HepG2 (cell line): ENCODE data around the gene NR2F6. TPM values are rescaled to one million over a fixed set of nuclear protein-coding genes. Genes with fewer than 3 reads are reported as not detected.

Experiments used
- DNMT3B ChIP-seq: conservative IDR thresholded peaks from 2 replicates; pipeline ENCODE4 v1.6.1; 2016; ENCODE audit warnings: missing biosample characterization, control low read depth
- ERF ChIP-seq: IDR thresholded peaks from 2 replicates; pipeline ENCODE4 v1.6.1; 2018; ENCODE audit warnings: missing biosample characterization, missing genetic modification reagents
- GABPA ChIP-seq, 2 experiments: IDR thresholded peaks; 2 replicates each; pipeline ENCODE4 v1.6.1; 2011 to 2016; ENCODE audit warnings: low read depth in 2 of 2, low read length in 1 of 2, missing biosample characterization in 1 of 2, missing genetic modification characterization in 1 of 2
- HOXA5 ChIP-seq: sonication (generic); formaldehyde crosslinking; IDR thresholded peaks from 2 replicates; pipeline ENCODE4 v1.4.0; 2020; ENCODE audit warnings: missing genetic modification reagents
- KAT7 ChIP-seq: IDR thresholded peaks from 2 replicates; pipeline ENCODE4 v1.6.1; 2018; ENCODE audit warnings: borderline replicate concordance, missing compliant biosample characterization
- MXI1 ChIP-seq: IDR thresholded peaks from 3 replicates; pipeline ENCODE4 v1.6.1; 2012; ENCODE audit warnings: low read depth, low read length, inconsistent platforms, borderline replicate concordance
- NR2C2 ChIP-seq: sonication (generic); formaldehyde crosslinking; IDR thresholded peaks from 2 replicates; pipeline ENCODE4 v1.4.0; 2020; ENCODE audit warnings: missing genetic modification reagents, mild to moderate bottlenecking, moderate library complexity, borderline replicate concordance
- REXO4 ChIP-seq: sonication (generic); formaldehyde crosslinking; IDR thresholded peaks from 2 replicates; pipeline ENCODE4 v1.8.0; 2022; ENCODE audit warnings: missing genetic modification reagents, mild to moderate bottlenecking, borderline replicate concordance
- SATB2 ChIP-seq: sonication (generic); formaldehyde crosslinking; IDR thresholded peaks from 2 replicates; pipeline ENCODE4 v1.5.0; 2020; ENCODE audit warnings: missing genetic modification reagents
- SIX1 ChIP-seq: sonication (generic); formaldehyde crosslinking; IDR thresholded peaks from 2 replicates; pipeline ENCODE4 v1.4.0; 2020; ENCODE audit warnings: missing genetic modification reagents, borderline replicate concordance
- SRY ChIP-seq: sonication (generic); formaldehyde crosslinking; IDR thresholded peaks from 2 replicates; pipeline ENCODE4 v1.8.0; 2022; ENCODE audit warnings: mild to moderate bottlenecking, missing genetic modification reagents
- TBX3 ChIP-seq: fragments of 450-650 bp; IDR thresholded peaks from 2 replicates; pipeline ENCODE4 v1.6.1; 2017; ENCODE audit warnings: antibody characterized with exemption, mild to moderate bottlenecking, inconsistent platforms, borderline replicate concordance
- TCF7L2 ChIP-seq: IDR thresholded peaks from 2 replicates; pipeline ENCODE4 v1.6.1; 2011; ENCODE audit warnings: mild to moderate bottlenecking, low read depth, low read length, moderate library complexity
- ZNF10 ChIP-seq: sonication (generic); formaldehyde crosslinking; IDR thresholded peaks from 2 replicates; pipeline ENCODE4 v1.4.0; 2020; ENCODE audit warnings: mild to moderate bottlenecking, low read depth, missing genetic modification reagents, borderline replicate concordance
- ZNF180 ChIP-seq: sonication (generic); formaldehyde crosslinking; IDR thresholded peaks from 2 replicates; pipeline ENCODE4 v1.4.0; 2020; ENCODE audit warnings: low read depth, missing genetic modification reagents, borderline replicate concordance
- ZNF274 ChIP-seq: sonication (generic); formaldehyde crosslinking; IDR thresholded peaks from 2 replicates; pipeline ENCODE4 v1.5.1; 2020; ENCODE audit warnings: mild to moderate bottlenecking, missing genetic modification reagents
- ZNF331 ChIP-seq: sonication (generic); formaldehyde crosslinking; IDR thresholded peaks from 2 replicates; pipeline ENCODE4 v1.4.0; 2020; ENCODE audit warnings: missing genetic modification reagents
- ZNF367 ChIP-seq: sonication (generic); formaldehyde crosslinking; IDR thresholded peaks from 2 replicates; pipeline ENCODE4 v1.4.0; 2020; ENCODE audit warnings: missing genetic modification reagents, borderline replicate concordance
- ZNF546 ChIP-seq: sonication (generic); formaldehyde crosslinking; conservative IDR thresholded peaks from 2 replicates; pipeline ENCODE4 v1.8.1; 2023; ENCODE audit warnings: mild to moderate bottlenecking, missing genetic modification reagents
- polyA plus RNA-seq, 8 experiments: library from polyadenylated mRNA; depleted of rRNA in 3 of 8; stranded (reverse) in 7 of 8; unstranded in 1 of 8; fragments of >200 nt; fragmentation: Illumina TruSeq in 4 of 8; extraction: Trizol in 4 of 8; gene quantifications; 2 replicates each; pipeline versions ENCODE4 v1.2.1 to v1.2.3, GENCODE V29; 2011 to 2016; ENCODE audit warnings: low read depth in 4 of 8, missing spikeins in 1 of 8, mixed read lengths in 1 of 8; ENCODE audit not compliant: insufficient read depth in 1 of 8
- total RNA-seq, 5 experiments: library from RNA; depleted of rRNA; stranded (reverse); fragments of >200 nt; fragmentation: Illumina TruSeq; extraction: Trizol; gene quantifications; 2 replicates each; pipeline ENCODE4 v1.2.3, GENCODE V29; 2016; ENCODE audit warnings: low read depth in 1 of 5
- TF ChIP-seq, protein P1 (sequence below): IDR thresholded peaks from 2 replicates; pipeline ENCODE4 v1.6.1; 2016; ENCODE audit warnings: missing genetic modification reagents, missing compliant biosample characterization
- TF ChIP-seq, protein P2 (sequence below): sonication (generic); formaldehyde crosslinking; IDR thresholded peaks from 2 replicates; pipeline ENCODE4 v1.8.1; 2023; ENCODE audit warnings: mild to moderate bottlenecking, moderate library complexity, missing genetic modification reagents
- TF ChIP-seq, protein P3 (sequence below): sonication (generic); formaldehyde crosslinking; IDR thresholded peaks from 2 replicates; pipeline ENCODE4 v1.8.0; 2022; ENCODE audit warnings: mild to moderate bottlenecking, missing genetic modification reagents; ENCODE audit not compliant: insufficient replicate concordance
- TF ChIP-seq, protein P4 (sequence below): sonication (generic); formaldehyde crosslinking; IDR thresholded peaks from 2 replicates; pipeline ENCODE4 v1.4.0; 2020; ENCODE audit warnings: missing genetic modification reagents, mild to moderate bottlenecking, borderline replicate concordance

NR2F6 gene
- total and polyA plus RNA-seq, 2 of the 13 experiments (the other 11 are each of a cell fraction or from before 2014, with no cell fraction given) = 30.9 to 72.4 TPM

DNA sequence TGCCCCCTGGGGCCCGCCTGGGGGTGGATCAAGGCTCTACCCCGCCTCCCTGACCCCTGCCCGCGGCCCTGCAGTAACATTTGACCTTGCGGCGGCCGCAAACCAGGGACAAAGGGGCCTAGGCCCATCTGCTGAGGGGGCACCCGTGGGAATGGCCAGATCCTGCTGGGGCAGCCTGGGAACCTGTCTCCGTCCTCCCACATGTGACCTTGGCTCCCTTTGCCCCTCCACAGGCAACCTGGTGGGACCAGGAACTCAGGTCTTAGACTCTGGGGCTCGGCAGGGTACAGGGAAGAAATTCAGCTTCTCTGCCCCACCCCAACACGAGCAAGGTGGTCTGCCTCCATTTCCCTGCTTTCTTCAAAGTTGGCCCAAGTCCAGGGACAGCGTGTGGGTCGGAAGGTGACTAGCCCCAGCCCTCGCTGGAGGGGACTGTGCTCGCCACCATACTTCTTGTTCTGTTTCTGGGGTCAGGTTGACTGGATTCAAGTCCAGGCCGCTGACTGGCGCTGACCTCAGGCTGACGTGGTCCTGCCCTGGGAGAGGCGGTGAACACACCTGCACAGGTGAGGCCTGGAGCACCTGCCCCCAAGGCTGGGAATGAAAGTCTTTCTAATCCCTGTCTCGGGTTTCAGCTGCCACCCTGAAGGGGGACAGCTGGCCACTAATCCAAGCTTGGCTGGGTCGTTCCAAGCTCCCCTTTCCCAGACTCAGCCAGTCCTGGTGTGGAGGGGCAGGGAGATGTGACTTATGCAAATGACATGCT lies 2.5 kb upstream of the NR2F6 start (continued):
- TF ChIP-seq, protein P1, sequence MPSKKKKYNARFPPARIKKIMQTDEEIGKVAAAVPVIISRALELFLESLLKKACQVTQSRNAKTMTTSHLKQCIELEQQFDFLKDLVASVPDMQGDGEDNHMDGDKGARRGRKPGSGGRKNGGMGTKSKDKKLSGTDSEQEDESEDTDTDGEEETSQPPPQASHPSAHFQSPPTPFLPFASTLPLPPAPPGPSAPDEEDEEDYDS (CRISPR knock-in tag) = 0 out of 2 replicates have a peak, but pooled peaks have one; percentile 28
- TF ChIP-seq, protein P2, sequence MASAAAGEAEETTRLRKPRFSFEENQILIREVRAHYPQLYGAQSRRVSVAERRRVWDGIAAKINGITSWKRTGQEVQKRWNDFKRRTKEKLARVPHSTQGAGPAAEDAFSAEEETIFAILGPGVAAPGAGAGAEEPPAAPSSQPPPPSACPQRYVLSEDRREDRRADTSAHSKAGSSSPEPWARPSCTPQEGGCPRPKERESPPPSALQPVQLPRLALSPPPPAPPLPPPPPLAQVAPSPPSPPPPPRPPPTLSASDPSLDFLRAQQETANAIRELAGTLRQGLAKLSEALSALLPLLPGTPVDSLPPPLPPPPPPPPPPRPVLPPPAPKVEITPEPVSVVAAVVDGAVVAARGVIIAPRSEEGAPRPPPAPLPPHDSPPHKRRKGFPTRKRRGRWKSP (CRISPR knock-in tag) = 0 out of 2 replicates have a peak, but pooled peaks have one; percentile 63
- TF ChIP-seq TBX3 (no peak), NR2C2 (CRISPR knock-in tag) (peak; percentile 96), TCF7L2 (peak; percentile 44; the same call in 1 of the 2 replicates), SATB2 (CRISPR knock-in tag) (0 out of 2 replicates have a peak, but pooled peaks have one; percentile 46), SRY (no peak), DNMT3B (CRISPR knock-in tag) (no peak), SIX1 (CRISPR knock-in tag) (peak; percentile 73; the same call in 1 of the 2 replicates), ZNF367 (no peak), ZNF10 (CRISPR knock-in tag) (no peak), GABPA (IDR thresholded peaks at IDR 0.05; ENCODE audit: low read depth, low read length) (no peak), GABPA (CRISPR knock-in tag; IDR thresholded peaks at IDR 0.05; ENCODE audit: low read depth) (peak; percentile 59; the same call in 1 of the 2 replicates), ERF (CRISPR knock-in tag) (peak; percentile 75), HOXA5 (CRISPR knock-in tag) (peak; percentile 70; the same call in 1 of the 2 replicates), ZNF180 (no peak), ZNF546 (CRISPR knock-in tag) (no peak), ZNF274 (CRISPR knock-in tag) (no peak; the same call in 1 of the 2 replicates), ZNF331 (CRISPR knock-in tag) (peak; percentile 95), REXO4 (no peak), KAT7 (CRISPR knock-in tag) (0 out of 2 replicates have a peak, but pooled peaks have one; percentile 53), MXI1 (no peak; the same call in 2 of the 3 replicates)
- TF ChIP-seq, protein P3, sequence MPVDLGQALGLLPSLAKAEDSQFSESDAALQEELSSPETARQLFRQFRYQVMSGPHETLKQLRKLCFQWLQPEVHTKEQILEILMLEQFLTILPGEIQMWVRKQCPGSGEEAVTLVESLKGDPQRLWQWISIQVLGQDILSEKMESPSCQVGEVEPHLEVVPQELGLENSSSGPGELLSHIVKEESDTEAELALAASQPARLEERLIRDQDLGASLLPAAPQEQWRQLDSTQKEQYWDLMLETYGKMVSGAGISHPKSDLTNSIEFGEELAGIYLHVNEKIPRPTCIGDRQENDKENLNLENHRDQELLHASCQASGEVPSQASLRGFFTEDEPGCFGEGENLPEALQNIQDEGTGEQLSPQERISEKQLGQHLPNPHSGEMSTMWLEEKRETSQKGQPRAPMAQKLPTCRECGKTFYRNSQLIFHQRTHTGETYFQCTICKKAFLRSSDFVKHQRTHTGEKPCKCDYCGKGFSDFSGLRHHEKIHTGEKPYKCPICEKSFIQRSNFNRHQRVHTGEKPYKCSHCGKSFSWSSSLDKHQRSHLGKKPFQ = peak; percentile 37
- TF ChIP-seq, protein P4, sequence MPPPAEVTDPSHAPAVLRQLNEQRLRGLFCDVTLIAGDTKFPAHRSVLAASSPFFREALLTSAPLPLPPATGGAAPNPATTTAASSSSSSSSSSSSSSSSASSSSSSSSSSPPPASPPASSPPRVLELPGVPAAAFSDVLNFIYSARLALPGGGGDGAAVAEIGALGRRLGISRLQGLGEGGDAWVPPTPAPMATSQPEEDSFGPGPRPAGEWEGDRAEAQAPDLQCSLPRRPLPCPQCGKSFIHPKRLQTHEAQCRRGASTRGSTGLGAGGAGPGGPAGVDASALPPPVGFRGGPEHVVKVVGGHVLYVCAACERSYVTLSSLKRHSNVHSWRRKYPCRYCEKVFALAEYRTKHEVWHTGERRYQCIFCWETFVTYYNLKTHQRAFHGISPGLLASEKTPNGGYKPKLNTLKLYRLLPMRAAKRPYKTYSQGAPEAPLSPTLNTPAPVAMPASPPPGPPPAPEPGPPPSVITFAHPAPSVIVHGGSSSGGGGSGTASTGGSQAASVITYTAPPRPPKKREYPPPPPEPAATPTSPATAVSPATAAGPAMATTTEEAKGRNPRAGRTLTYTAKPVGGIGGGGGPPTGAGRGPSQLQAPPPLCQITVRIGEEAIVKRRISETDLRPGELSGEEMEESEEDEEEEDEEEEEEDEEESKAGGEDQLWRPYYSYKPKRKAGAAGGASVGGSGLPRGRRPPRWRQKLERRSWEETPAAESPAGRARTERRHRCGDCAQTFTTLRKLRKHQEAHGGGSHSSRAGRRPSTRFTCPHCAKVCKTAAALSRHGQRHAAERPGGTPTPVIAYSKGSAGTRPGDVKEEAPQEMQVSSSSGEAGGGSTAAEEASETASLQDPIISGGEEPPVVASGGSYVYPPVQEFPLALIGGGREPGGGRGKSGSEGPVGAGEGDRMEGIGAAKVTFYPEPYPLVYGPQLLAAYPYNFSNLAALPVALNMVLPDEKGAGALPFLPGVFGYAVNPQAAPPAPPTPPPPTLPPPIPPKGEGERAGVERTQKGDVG (CRISPR knock-in tag) = no peak
